Femur (tissue), 1 donor: ENCODE results near the gene C2.
"Not testable (repeated sequence)": the region's sequence is repeated elsewhere in the genome, so short reads cannot be mapped to it uniquely, and the experiment has no call there.

Experiments used
- DNase-seq: peaks from one replicate; pipeline ENCODE4 v3.0.0-alpha.2; 2017

Gene C2

GRCh38 chr6:31981744-31982143 lies 54.2 kb downstream of the C2 start, which contains the start of gene C4A:
TSS of gene C4A (plus strand) at chr6:31982057. CDS start at chr6:31982108, 51 bp downstream.
- DNase-seq, result not testable (repeated sequence)

GRCh38 chr6:31989363-31989762 lies 61.8 kb downstream of the C2 start:
- DNase-seq, result not testable (repeated sequence)

- not testable (repeated sequence) for DNase-seq
Observed at GRCh38 chr6:31994421-31994820, 66.9 kb downstream of the C2 start.
